Measurements from ENCODE around the gene ZNF761.
A peak's percentile ranks its signal among the peaks of the same experiment; 100 is the strongest.
"Not testable (repeated sequence)": the region's sequence is repeated elsewhere in the genome, so short reads cannot be mapped to it uniquely, and the experiment has no call there.

Gene ZNF761

GRCh38 chr19:53431399-53432087 lies at the start of gene ZNF761:
Gene ZNF761, plus strand, starts transcription at chr19:53431984. Its CDS starts 15,285 bp downstream, at chr19:53447269.
- H3K9me3 ChIP-seq (replicated peaks in 1 of 11), result peaks cover 20 to 33% (median 28%) of the 10 kb centered on the region in 11 experiments; a peak in 21 of 22 replicates
- peaks cover 10 to 17% (median 15%) of the 10 kb centered on the region in 10 experiments; a peak in 17 of 20 replicates for H3K4me1 ChIP-seq
- peak within 1 kb of the TSS; percentile 79 to 89 (median 86) for H3K27ac ChIP-seq
- peak within 1 kb of the TSS; percentile 85 to 96 (median 92) for H3K9ac ChIP-seq
- no peak for TF ChIP-seq Cebpa-rat (IDR thresholded peaks at IDR 0.05)
- no peaks in the 10 kb centered on the region for H3K27me3 ChIP-seq
- peak within 1 kb of the TSS; percentile 78 to 95 (median 92) for H3K4me3 ChIP-seq
- H3K4me2 ChIP-seq, result peak within 1 kb of the TSS; percentile 78 to 95 (median 87)
- H3K36me3 ChIP-seq, result peaks cover 31 to 34% (median 32%) of the 10 kb centered on the region in 11 experiments
- H4K20me1 ChIP-seq, result peaks cover 0 to 5% (median 0%) of the 10 kb centered on the region in 11 experiments; a peak in 4 of 22 replicates

DNA sequence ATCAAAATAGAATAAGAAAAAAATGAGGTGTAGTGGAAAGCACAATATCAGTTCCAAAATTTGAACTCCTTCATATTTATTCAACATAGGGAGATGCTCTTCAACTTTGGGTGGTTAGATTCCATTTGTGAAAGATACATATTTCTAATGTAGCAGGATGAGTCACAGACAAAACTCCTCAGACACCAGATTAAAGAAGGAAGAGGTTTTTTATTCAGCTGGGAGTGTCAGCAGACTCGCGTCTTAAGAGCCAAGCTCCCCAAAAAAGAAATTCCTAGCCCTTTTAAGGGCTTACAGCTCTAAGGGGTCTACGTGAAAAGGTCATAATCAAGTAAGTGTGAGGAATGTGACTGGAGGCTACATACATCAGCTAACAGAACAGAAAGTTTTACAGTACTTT lies 43.6 kb upstream of the ZNF761 start:
- Histone ChIP-seq H3K9me3 (replicated peaks in 1 of 11) (peaks cover 82 to 99% (median 89%) of the 10 kb centered on the region in 11 experiments), H3K9ac (no peak overlapping the region), H3K4me2 (no peak overlapping the region), H3K4me1 (no peaks in the 10 kb centered on the region), H3K36me3 (peaks cover 39 to 67% (median 50%) of the 10 kb centered on the region in 11 experiments), H3K4me3 (no peak overlapping the region), H3K27ac (no peak overlapping the region), H4K20me1 (no peaks in the 10 kb centered on the region), H3K27me3 (no peaks in the 10 kb centered on the region)
- no peak for TF ChIP-seq Cebpa-rat (IDR thresholded peaks at IDR 0.05)

DNA sequence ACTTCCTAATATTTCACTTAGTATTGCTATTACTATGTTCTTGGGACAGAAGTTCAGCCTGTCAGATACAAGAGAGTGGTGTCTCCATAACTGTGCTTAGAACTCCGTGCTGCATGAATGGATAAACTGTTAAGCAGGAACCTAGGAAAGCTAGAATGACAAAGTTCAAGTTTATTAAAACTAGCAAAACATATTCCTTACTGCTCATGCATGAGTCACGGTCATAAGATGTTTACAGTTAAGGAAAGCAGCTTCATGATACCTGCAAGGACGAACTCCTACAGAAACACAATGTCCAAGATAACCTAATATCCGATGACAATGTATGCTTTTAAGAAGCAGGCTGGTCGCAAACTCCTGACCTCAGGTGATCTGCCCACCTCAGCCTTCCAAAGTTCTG lies 42.9 kb upstream of the ZNF761 start:
- Histone ChIP-seq H3K36me3 (peaks cover 31 to 59% (median 43%) of the 10 kb centered on the region in 11 experiments), H3K9ac (no peak overlapping the region), H3K4me1 (0 out of 20 replicates have a peak, but pooled peaks cover 0 to under 1% (median 0%) of the 10 kb centered on the region in 10 experiments), H3K27ac (no peak overlapping the region), H3K4me3 (no peak overlapping the region), H4K20me1 (no peaks in the 10 kb centered on the region), H3K4me2 (no peak overlapping the region), H3K9me3 (replicated peaks in 1 of 11) (peaks cover 75 to 94% (median 82%) of the 10 kb centered on the region in 11 experiments), H3K27me3 (no peaks in the 10 kb centered on the region)
- no peak for TF ChIP-seq Cebpa-rat (IDR thresholded peaks at IDR 0.05)

DNA sequence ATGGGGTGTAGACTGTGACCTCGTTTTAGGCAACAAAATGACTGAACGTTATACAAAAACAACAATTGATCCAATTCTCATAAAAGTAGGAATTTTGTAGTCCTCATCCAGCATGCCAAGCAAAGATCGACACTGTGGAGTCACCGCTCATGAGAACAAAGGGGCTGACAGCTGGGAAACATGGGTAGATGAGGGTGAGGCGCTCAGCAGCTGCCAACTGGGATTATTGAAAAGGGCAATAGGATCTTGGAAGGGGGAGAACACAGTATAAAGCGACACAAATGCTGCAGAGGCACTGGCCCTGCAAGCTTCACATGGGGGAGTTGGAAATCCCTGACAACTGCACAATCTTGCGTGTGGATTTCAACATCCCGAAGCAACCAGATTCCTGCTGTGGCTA lies 42.2 kb upstream of the ZNF761 start:
- no peak for TF ChIP-seq Cebpa-rat (IDR thresholded peaks at IDR 0.05)
- Histone ChIP-seq H3K27ac (no peak overlapping the region), H3K4me2 (no peak overlapping the region), H3K9ac (no peak overlapping the region), H3K4me3 (0 out of 20 replicates have a peak overlapping the region, but pooled peaks of 1 of the 10 experiments have one; percentile 5), H3K4me1 (peaks cover 3 to 7% (median 4%) of the 10 kb centered on the region in 10 experiments; a peak in 17 of 20 replicates), H3K27me3 (no peaks in the 10 kb centered on the region), H3K9me3 (replicated peaks in 1 of 11) (peaks cover 68 to 87% (median 75%) of the 10 kb centered on the region in 11 experiments), H4K20me1 (no peaks in the 10 kb centered on the region), H3K36me3 (peaks cover 25 to 53% (median 36%) of the 10 kb centered on the region in 11 experiments)

DNA sequence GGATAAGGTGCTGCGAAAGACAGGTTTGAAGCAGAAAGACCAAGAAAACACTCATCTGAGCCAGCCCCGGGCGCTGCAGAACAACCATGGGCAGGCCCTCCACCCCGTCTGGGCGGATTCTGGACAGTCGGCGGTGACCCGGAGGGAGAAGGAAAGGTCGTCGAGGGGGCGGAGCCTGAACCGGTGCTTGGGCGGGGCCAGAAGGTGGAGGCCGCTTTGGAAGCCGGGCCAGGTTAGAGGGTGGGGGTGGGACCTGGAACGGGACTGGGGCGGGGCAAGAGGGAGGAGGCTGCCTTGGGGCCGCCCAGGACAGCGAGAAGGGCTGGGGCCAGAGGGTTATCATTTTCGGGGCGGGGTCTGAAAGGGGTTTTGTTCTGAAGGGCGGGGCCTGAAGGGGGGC lies 41.8 kb upstream of the ZNF761 start:
- Histone ChIP-seq H3K9ac (no peak overlapping the region), H3K27ac (no peak overlapping the region), H4K20me1 (no peaks in the 10 kb centered on the region), H3K4me2 (no peak overlapping the region), H3K27me3 (no peaks in the 10 kb centered on the region), H3K9me3 (replicated peaks in 1 of 11) (peaks cover 64 to 83% (median 71%) of the 10 kb centered on the region in 11 experiments), H3K4me1 (peaks cover 5 to 9% (median 6%) of the 10 kb centered on the region in 10 experiments; a peak in 17 of 20 replicates), H3K36me3 (peaks cover 21 to 49% (median 32%) of the 10 kb centered on the region in 11 experiments), H3K4me3 (0 out of 20 replicates have a peak overlapping the region, but pooled peaks of 1 of the 10 experiments have one; percentile 5)
- TF ChIP-seq Cebpa-rat (IDR thresholded peaks at IDR 0.05), result no peak

DNA sequence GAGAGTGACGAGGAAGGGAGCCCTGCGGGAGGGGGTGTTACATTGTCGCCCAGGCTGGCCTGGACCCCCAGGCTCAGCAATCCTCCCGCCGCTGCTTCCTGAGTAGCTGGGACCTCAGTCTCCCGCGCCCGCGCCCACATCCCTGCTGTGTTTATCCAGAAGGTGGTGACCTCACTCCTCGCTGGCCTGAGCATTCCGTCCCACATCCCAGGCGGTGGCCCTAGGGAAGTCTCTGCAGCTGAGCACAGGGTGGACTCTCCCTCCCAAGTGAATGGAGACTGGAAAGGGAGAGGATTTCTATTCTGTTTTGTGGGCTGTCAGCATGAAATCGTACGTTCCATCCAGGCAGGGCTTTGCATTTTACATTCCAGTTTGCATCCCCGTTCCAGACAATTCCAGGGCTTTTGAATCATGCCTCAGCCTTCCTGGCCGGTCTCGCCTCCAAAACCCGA lies 37.2 kb upstream of the ZNF761 start:
- H3K4me3 ChIP-seq, result peak overlapping the region; percentile 71 to 99 (median 94); a peak in 17 of 20 replicates
- no peaks in the 10 kb centered on the region for H3K27me3 ChIP-seq
- peaks cover 16 to 33% (median 24%) of the 10 kb centered on the region in 11 experiments for H3K36me3 ChIP-seq
- peak overlapping the region in 2 of 11 experiments; percentile 84 to 87; a peak in 2 of 22 replicates for H3K27ac ChIP-seq
- peaks cover 0 to 24% (median 6%) of the 10 kb centered on the region in 11 experiments; a peak in 8 of 22 replicates for H4K20me1 ChIP-seq
- H3K9ac ChIP-seq, result peak overlapping the region; percentile 81 to 95 (median 90); a peak in 19 of 22 replicates
- peaks cover 24 to 55% (median 44%) of the 10 kb centered on the region in 11 experiments for H3K9me3 ChIP-seq (replicated peaks in 1 of 11)
- peaks cover 14 to 23% (median 18%) of the 10 kb centered on the region in 10 experiments; a peak in 19 of 20 replicates for H3K4me1 ChIP-seq
- H3K4me2 ChIP-seq, result peak overlapping the region; percentile 57 to 81 (median 64); a peak in 21 of 22 replicates
- no peak for TF ChIP-seq Cebpa-rat (IDR thresholded peaks at IDR 0.05)

- peak within 1 kb of the TSS; percentile 71 to 99 (median 94) for H3K4me3 ChIP-seq
- TF ChIP-seq Cebpa-rat (IDR thresholded peaks at IDR 0.05), result no peak
- H4K20me1 ChIP-seq, result peaks cover 0 to 24% (median 6%) of the 10 kb centered on the region in 11 experiments; a peak in 8 of 22 replicates
- peak within 1 kb of the TSS; percentile 81 to 95 (median 90) for H3K9ac ChIP-seq
- H3K9me3 ChIP-seq (replicated peaks in 1 of 11), result peaks cover 24 to 55% (median 44%) of the 10 kb centered on the region in 11 experiments
- peaks cover 22 to 40% (median 29%) of the 10 kb centered on the region in 11 experiments for H3K36me3 ChIP-seq
- H3K4me2 ChIP-seq, result peak within 1 kb of the TSS; percentile 87 to 97 (median 93)
- peak within 1 kb of the TSS; percentile 62 to 92 (median 86) for H3K27ac ChIP-seq
- peaks cover 14 to 23% (median 19%) of the 10 kb centered on the region in 10 experiments; a peak in 19 of 20 replicates for H3K4me1 ChIP-seq
- no peaks in the 10 kb centered on the region for H3K27me3 ChIP-seq
Observed at GRCh38 chr19:53394974-53395839, 36.6 kb upstream of the ZNF761 start, which contains the start of gene ZNF765. Gene ZNF765, plus strand, starts transcription at chr19:53395149. Its CDS starts 2,867 bp downstream, at chr19:53398016.

DNA sequence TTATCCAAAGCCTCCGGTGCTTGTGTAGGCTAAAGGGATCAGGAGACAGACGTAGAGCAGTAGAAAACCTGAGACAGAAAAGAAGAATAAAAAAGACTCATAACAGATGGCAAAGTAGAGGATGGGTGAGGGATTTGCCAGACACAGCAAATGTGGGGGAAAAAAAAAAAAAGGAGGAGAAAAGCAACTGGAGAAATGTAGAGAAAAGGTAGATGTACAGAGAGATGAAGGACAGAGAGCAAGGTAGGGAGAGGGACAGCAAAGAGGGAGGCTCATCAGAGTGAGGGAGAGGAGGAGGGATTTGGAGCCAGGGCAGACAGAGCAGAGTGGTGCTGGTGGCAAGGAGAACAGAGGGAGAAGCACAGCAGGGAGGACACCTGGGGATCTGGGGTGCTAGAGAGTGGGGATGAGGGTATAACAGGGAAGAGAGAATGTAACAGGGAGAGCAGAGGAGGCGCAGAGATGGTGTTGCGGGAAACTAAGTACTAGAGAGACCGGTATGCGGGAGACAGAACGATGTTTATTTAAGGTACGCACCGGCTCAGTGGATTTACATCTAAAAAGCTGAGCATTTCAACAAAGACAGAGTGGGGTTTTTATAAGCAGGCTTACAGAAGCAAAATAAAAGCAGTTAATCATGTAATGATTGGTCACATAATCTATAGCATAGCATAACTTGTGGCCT lies 35.8 kb upstream of the ZNF761 start:
- Histone ChIP-seq H3K27ac (peak overlapping the region; percentile 62 to 92 (median 86); a peak in 20 of 22 replicates), H3K36me3 (peaks cover 29 to 46% (median 36%) of the 10 kb centered on the region in 11 experiments), H3K9me3 (replicated peaks in 1 of 11) (peaks cover 23 to 55% (median 43%) of the 10 kb centered on the region in 11 experiments), H3K4me1 (peaks cover 14 to 24% (median 19%) of the 10 kb centered on the region in 10 experiments; a peak in 19 of 20 replicates), H4K20me1 (peaks cover 0 to 24% (median 6%) of the 10 kb centered on the region in 11 experiments; a peak in 8 of 22 replicates), H3K4me2 (peak overlapping the region; percentile 87 to 97 (median 93)), H3K4me3 (peak overlapping the region; percentile 71 to 99 (median 94)), H3K9ac (peak overlapping the region; percentile 81 to 95 (median 90))
- H3K27me3 ChIP-seq, result not testable (repeated sequence)
